ENCODE measurements around the gene DDX1. TPM values are rescaled to one million over a fixed set of nuclear protein-coding genes. Genes with fewer than 3 reads are reported as not detected.

DDX1 gene
- total and polyA plus RNA-seq, 2 donors (not counting 1 experiment from before 2014, with no cell fraction given) = 13.2 to 52.6 TPM

GRCh38 chr2:15627817-15628684 is 36.4 kb downstream of the DDX1 start:
- Histone ChIP-seq H3K4me3 (ENCODE audit: control extremely low read depth in 1 of 5, extremely low read depth in 1 of 5, insufficient read depth in 1 of 5, low read depth in 2 of 5, low read length in 4 of 5) (no peak overlapping the region), H3K9ac (ENCODE audit: low read length) (no peak overlapping the region), H3K79me2 (ENCODE audit: control insufficient read depth, insufficient read depth, low read length) (no peaks in the 10 kb centered on the region), H3K4me1 (ENCODE audit: control insufficient read depth in 2 of 2, insufficient read depth in 2 of 2, low read length in 2 of 2) (no peaks in the 10 kb centered on the region), H3K27me3 (replicated peaks in 1 of 4; ENCODE audit: control extremely low read depth in 1 of 4, control insufficient read depth in 3 of 4, insufficient read depth in 4 of 4, low read length in 3 of 4) (no peaks in the 10 kb centered on the region), H4K20me1 (ENCODE audit: control insufficient read depth, insufficient read depth, low read length, poor library complexity, severe bottlenecking) (no peaks in the 10 kb centered on the region), H2AFZ (ENCODE audit: insufficient read depth, low read depth, low read length, poor library complexity, severe bottlenecking) (no peak overlapping the region), H3K9me3 (ENCODE audit: control extremely low read depth in 1 of 3, control insufficient read depth in 2 of 3, insufficient read depth in 1 of 3, low read length in 2 of 3) (peaks cover 0 to 2% (median 0%) of the 10 kb centered on the region in 3 donors), H3K36me3 (replicated peaks in 1 of 2; ENCODE audit: control extremely low read depth in 1 of 2, control insufficient read depth in 1 of 2, extremely low read depth in 1 of 2, insufficient read depth in 2 of 2, low read length in 1 of 2) (peaks cover 39 to 83% of the 10 kb centered on the region in 2 experiments), H3K27ac (ENCODE audit: low read length in 2 of 2) (no peak overlapping the region), H3K4me2 (replicated peaks; ENCODE audit: low read depth, low read length, poor library complexity, severe bottlenecking) (no peak overlapping the region)
- Mint-ChIP-seq H3K27ac (no peak overlapping the region), H3K9me3 (ENCODE audit: insufficient read depth) (no peaks in the 10 kb centered on the region), H3K27me3 (no peaks in the 10 kb centered on the region), H3K4me1 (no peaks in the 10 kb centered on the region), H3K4me3 (no peak overlapping the region)
- DNase-seq = no peak
- 100% methylated on average over 2 of the region's 9 CpGs for WGBS (ENCODE audit: insufficient coverage)
- POLR2A ChIA-PET = no interaction called here
- CTCF ChIA-PET = no interaction called here
- no peak for TF ChIP-seq CTCF (IDR thresholded peaks at IDR 0.05)
- no peak for TF ChIP-seq EZH2 (IDR thresholded peaks at IDR 0.05; ENCODE audit: borderline replicate concordance, insufficient read depth, low read depth, low read length, poor library complexity, severe bottlenecking)
- ATAC-seq (ENCODE audit: low read depth) = no peak
- intact Hi-C loops (cut with micrococcal nuclease) = no loop called here
